Renal pelvis (tissue), 4 donors: ENCODE data around the gene BANP. TPM values are rescaled to one million over a fixed set of nuclear protein-coding genes. Genes with fewer than 3 reads are reported as not detected.
A peak's percentile ranks its signal among the peaks of the same experiment; 100 is the strongest.

Experiments used
- DNase-seq: peaks from one replicate; pipeline ENCODE4 v3.0.0-alpha.2; 2013
- polyA plus RNA-seq, 3 donors: library from polyadenylated mRNA; unstranded; fragments of 120-200 nt; gene quantifications; one replicate each; pipeline ENCODE4 v1.2.1, GENCODE V29; 2013; ENCODE audit not compliant: insufficient read length in 3 of 3

BANP gene
- polyA plus RNA-seq, 3 donors: 23.1 to 27.4 (median 27.3) TPM

- no peak for DNase-seq
Measured at GRCh38 chr16:87948119-87948545, 3.1 kb upstream of the BANP start.

GRCh38 chr16:87948735-87949070, 2.5 kb upstream of the BANP start:
- DNase-seq: no peak

DNA sequence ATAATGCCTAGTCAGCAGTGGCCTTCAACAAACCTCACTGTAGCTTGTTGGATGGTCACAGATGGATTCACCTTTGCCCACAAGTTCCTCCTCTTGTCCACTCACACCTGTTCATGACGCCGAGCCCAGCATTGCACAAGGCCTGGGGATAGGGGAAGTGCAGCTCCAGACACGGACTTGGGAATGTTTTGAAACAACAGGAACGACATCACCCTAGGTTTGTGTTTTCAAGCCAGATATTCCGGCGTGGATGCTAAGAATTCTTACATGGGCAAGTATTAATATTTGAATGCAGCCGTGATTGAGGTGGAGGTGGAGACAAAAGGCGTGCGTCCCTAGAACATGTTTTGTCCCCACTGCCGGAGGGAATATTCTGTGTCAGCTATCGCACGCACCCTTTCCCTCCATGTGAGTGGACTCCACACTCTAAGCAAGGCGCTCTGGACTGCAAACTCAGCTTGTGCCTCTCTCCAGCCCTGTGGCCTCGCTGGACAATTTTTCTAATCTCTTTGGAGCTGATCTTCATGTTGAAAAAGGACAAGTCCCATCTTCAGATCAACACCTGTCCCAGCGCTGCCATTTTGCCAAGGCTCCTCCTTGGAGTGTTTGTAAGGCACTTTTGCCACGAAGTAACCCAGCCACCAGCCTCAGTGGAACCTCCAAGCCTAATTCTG, 2.0 kb upstream of the BANP start:
- no peak for DNase-seq

- peak; percentile 66 for DNase-seq
Measured at GRCh38 chr16:87951552-87952538, 611 bp downstream of the BANP start.

DNA sequence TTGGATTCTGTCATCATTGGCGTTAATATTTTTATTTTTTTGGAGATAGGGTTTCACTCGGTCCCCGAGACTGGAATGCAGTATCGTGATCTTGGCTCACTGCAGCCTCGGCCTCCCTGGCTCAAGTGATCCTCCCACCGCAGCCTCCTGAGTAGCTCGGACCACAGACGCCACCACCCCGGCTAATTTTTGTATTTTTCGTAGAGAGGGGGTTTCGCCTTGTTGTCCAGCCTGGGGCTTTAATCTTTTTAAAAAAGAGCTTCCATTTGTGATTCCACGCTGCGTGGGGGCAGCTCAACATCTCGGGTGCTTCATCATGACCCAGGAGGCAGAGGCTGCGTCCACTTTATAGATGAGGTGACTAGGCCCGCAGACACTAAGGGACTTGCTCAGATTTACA, 1.5 kb downstream of the BANP start:
- DNase-seq: no peak

DNA sequence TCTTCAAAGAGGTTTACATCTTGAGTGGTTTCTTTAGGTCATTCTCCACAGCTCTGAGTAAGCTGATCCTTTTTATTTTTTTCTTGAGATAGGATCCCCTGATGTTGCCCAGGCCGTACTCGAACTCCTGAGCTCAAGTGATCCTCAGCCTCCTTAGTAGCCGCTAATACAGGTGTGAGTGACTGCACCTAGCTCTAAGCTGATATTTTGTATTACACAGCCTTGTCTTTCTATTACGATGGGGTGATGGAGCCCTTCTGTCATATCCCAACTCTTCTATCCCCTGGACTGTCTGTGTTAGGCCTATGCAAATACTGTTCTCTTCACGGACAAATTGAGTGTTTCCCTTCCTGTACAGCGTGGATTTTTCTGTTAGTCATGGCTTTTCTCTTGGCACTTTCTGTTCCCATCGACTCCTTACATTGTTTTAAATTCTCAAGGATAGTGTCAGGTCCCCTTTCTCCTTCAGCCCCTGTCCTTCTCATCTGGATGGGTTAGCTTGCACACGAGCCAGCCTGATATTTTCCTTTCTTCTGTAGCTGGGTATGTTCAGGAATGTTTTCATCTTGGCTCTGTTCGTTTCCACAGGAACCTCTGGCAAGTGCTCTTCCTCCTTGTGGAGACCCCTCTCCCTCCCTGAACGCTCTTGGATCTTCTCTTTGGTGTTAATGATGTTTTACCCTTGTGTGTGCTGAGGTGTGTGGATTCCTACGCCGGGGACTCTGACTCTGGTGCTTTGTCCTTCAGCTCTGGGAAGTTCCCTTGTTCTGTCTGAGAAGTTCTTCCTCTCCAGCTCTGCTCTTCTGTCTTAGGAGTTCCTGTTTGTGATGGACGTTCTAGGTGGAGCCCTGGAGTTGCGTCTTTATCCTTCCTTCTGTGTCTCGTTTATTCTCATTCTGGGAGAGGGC, 2.3 kb downstream of the BANP start:
- no peak for DNase-seq

DNA sequence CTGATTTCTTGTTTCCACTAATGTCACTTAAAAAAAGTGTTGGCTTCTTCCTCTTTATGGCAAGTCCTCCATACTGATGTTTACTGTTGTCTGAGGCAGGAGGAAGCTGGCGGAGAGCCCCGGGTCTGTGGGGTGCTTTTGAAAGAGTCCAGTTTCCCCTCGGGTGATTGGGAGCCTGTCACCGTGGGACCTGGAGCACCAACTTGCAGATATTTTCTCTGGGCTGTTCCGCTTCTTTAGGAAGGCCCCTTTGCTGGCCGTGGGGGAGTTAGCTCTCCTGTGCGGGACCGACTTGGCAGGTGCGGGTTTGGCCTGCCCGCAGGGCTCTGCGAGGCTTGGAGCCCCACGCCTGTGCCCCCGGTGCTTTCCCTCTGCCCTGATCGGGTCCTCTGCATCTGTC, 3.1 kb downstream of the BANP start:
- no peak for DNase-seq

DNA sequence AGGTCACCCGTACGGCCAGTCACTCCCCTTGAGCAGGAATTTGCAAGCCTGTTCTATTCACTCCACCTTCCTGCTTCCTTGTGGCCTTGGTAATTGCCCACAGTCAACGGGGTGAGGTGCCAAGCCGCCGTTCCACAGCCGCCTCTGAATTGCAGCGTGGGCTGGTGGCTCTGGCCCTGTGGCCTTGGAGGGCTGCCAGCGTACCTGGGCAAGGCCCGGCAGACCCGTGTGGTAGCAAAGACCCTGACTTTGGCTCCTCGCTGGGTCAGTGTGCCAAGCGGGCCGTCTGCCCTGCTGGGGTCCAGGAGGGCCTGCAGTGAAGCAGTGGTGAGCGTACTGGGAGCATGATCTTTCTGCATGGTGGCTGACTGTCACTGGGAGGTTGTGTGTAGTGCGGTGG, 3.6 kb downstream of the BANP start:
- no peak for DNase-seq

- no peak for DNase-seq
Measured at GRCh38 chr16:87955302-87956097, 4.3 kb downstream of the BANP start.

DNA sequence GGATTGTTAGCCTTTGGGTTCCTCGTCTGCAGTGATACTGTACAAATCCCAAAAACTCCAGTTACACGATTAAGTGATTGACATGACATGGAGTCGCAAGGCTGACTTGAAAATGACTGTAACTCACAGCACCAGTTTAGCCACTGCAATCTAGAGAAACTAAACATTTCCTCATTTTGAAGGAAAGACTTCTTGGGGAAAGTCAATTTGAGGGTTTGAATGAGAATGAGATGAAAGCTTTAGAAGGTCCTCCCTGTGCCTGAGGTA, 4.8 kb downstream of the BANP start:
- DNase-seq: no peak

- DNase-seq: peak; percentile 71
Measured at GRCh38 chr16:87956365-87957231, 5.4 kb downstream of the BANP start.

DNA sequence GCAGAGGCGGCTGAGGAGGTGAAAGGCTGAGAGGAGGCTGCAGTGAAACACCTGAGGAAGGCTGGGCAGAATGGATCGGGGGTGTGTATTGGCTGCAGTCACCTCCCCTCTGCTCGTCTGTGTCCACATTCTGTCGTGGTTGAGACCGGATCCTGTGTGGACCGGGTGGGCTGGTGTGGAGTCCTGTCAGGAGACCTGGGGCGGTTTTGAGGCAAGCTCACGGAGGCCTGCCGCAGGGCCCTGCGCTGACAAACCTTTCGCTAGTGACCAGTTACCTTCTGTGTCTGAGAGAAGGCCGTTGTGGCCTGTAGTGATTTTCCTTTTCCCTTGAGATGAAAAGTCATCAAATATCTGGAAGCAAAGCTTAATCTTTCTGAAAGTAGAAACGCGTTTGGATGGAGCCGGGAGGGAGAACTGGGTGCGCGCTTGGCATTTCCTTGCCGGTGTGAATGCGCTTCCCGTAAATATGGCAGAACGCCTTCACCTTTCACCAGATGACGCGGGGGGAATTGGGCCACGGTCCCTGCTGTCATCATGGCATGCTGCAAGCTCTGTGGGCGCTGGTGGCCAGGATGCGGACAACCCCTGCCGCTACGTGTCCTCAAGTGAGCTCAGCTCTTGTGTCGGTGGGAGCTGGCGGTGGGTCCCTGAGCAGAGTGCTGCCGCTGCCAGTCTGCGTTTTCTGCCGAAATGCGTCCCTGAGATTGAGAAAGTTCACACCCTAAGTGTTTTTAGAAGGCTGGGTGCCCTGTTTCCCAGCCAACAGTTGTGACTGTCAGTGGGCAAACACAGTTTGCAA, 6.3 kb downstream of the BANP start:
- no peak for DNase-seq

DNA sequence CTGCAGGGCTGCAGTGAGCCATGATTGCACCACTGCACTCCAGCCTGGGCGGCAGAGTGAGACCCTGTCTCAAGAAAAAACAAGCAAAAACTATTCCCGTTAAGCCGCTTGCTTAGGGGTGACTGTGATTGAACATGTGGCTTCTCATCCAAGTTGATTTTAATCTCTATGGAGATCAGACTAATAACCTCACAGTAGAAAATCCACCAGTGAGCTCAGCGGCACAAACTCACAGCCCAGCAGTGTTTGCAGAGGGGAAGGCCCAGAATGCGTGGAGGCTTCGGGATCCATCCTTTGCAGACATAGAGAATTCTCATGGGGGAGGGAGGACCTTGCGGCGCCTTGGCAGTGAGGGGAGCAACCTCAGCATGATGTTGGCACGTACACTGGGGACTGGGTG, 7.4 kb downstream of the BANP start:
- no peak for DNase-seq

- no peak for DNase-seq
Measured at GRCh38 chr16:87959391-87959990, 8.3 kb downstream of the BANP start.

DNA sequence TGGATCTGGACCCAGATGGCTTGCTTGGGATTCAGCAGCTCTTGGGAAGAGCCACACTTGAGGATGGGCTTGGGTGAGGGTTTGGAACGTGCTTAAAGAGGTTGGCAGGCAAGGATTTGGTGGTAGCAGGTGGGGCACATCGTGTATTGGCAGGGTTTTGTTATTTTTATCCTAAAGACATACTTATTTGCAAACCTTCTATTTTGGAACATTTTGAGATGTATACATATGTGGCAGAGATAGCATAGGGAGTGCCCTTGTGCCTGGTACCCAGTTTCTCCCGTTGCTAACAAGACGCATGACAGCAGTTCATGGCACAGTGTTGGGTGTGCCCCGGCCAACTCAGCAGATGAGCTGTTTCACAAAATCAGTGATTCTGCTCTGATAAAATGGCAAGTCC, 9.1 kb downstream of the BANP start:
- DNase-seq: no peak

DNA sequence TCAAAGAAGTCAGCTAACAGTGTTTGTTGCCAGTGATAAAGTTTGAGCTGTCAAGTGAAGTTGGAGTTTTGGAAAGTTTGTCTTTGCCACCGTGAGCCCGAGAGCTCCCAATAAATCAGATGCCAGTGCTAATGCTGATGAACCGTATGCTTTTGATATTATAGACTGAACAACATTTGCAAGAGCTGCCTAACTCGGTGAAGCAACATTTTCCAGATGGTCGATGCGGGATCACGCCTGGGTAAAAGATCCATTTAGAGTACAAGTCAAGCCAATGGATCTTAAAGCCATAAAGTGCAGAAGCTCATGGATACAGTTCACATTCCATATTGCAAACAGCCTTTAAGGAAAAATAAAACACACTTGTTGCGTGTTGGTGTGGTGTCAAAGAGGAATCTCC, 9.6 kb downstream of the BANP start:
- DNase-seq: no peak

GRCh38 chr16:87961623-87962022, 10.4 kb downstream of the BANP start:
- no peak for DNase-seq

- DNase-seq: no peak
Measured at GRCh38 chr16:87963400-87963799, 12.2 kb downstream of the BANP start.

GRCh38 chr16:87964049-87964659, 12.9 kb downstream of the BANP start:
- DNase-seq: no peak
